PC-3 (cell line): ENCODE measurements around the gene MYMK. TPM values are rescaled to one million over a fixed set of nuclear protein-coding genes. Genes with fewer than 3 reads are reported as not detected.

ENCODE experiments used
- ATAC-seq: fragments of 200-7000 bp; cut with Tn5 transposase; 2 replicates; pipeline ENCODE4 v1.9.1; 2020; ENCODE audit warnings: mild to moderate bottlenecking, moderate library complexity
- BruUV-seq: library from RNA; stranded (reverse); fragments of 400-500 nt; replicated peaks from 2 replicates; lab custom pipeline; 2021; lab: Mats Ljungman, UMichigan
- CTCF ChIA-PET: fragments of 300-600 bp; sonication (Branson Sonifier 250); formaldehyde crosslinking; loops from one replicate; lab custom pipeline; 2022; ENCODE audit warnings: antibody characterized with exemption; lab: Charles Lee
- POLR2A ChIA-PET: fragments of 300-600 bp; sonication (Branson Sonifier 250); formaldehyde crosslinking; loops from one replicate; lab custom pipeline; 2022; ENCODE audit warnings: antibody characterized with exemption; ENCODE audit not compliant: unreplicated experiment; lab: Charles Lee
- DNase-seq: peaks from one replicate; pipeline ENCODE4 v3.0.0-alpha.2; 2015
- H2AFZ ChIP-seq: fragments of 300-600 bp; sonication (generic); 2 replicates; pipeline ENCODE4 v1.6.0; 2016; ENCODE audit warnings: antibody characterized with exemption, low read length
- H3F3A ChIP-seq: fragments of 300-600 bp; sonication (generic); one replicate; pipeline ENCODE4 v1.6.0; 2017; ENCODE audit warnings: antibody characterized with exemption, low read length, control low read depth, mild to moderate bottlenecking; ENCODE audit not compliant: unreplicated experiment
- H3K27ac ChIP-seq: fragments of 300-600 bp; sonication (generic); 2 replicates; pipeline ENCODE4 v1.5.1; 2016; ENCODE audit warnings: mild to moderate bottlenecking, low read length
- H3K27me3 ChIP-seq: fragments of 300-600 bp; sonication (generic); 2 replicates; pipeline ENCODE4 v1.6.1; 2016; ENCODE audit warnings: low read length, mixed read lengths
- H3K36me3 ChIP-seq: fragments of 300-600 bp; sonication (generic); 2 replicates; pipeline ENCODE4 v1.6.1; 2016; ENCODE audit warnings: low read depth, mixed run types, low read length, mixed read lengths
- H3K4me1 ChIP-seq: fragments of 300-600 bp; sonication (generic); 2 replicates; pipeline ENCODE4 v1.5.1; 2016; ENCODE audit warnings: low read length; ENCODE audit not compliant: insufficient read depth
- H3K4me2 ChIP-seq: fragments of 300-600 bp; sonication (generic); 2 replicates; pipeline ENCODE4 v1.6.0; 2016; ENCODE audit warnings: low read length
- H3K4me3 ChIP-seq: fragments of 300-600 bp; sonication (generic); 2 replicates; pipeline ENCODE4 v1.5.1; 2016; ENCODE audit warnings: mild to moderate bottlenecking, low read length, mixed read lengths
- H3K79me2 ChIP-seq: fragments of 300-600 bp; sonication (generic); 2 replicates; pipeline ENCODE4 v1.6.1; 2017; ENCODE audit warnings: low read length, mixed read lengths
- H3K9ac ChIP-seq: fragments of 300-600 bp; sonication (generic); 2 replicates; pipeline ENCODE4 v1.6.0; 2016; ENCODE audit warnings: mild to moderate bottlenecking, low read length
- H3K9me2 ChIP-seq: fragments of 300-600 bp; sonication (generic); replicated peaks from 2 replicates; pipeline ENCODE4 v1.6.1; 2016; ENCODE audit warnings: mixed run types, low read length, mixed read lengths
- H3K9me3 ChIP-seq: fragments of 300-600 bp; sonication (generic); 2 replicates; pipeline ENCODE4 v1.6.1; 2016; ENCODE audit warnings: low read length, mixed read lengths
- H4K20me1 ChIP-seq: fragments of 300-600 bp; sonication (generic); 2 replicates; pipeline ENCODE4 v1.6.1; 2016; ENCODE audit warnings: low read length, mixed read lengths
- CTCF ChIP-seq: fragments of 300-600 bp; sonication (generic); conservative IDR thresholded peaks from 2 replicates; pipeline ENCODE4 v1.5.1; 2017; ENCODE audit warnings: antibody characterized with exemption, low read depth, mild to moderate bottlenecking, low read length
- EZH2 ChIP-seq: fragments of 300-600 bp; sonication (generic); IDR thresholded peaks from one replicate; pipeline ENCODE4 v1.6.1; 2017; ENCODE audit warnings: antibody characterized with exemption, mild to moderate bottlenecking, low read length; ENCODE audit not compliant: unreplicated experiment
- EZH2phosphoT487 ChIP-seq: fragments of 300-600 bp; sonication (generic); IDR thresholded peaks from 2 replicates; pipeline ENCODE4 v1.6.1; 2018; ENCODE audit warnings: mild to moderate bottlenecking, antibody characterized with exemption, low read length, borderline replicate concordance
- intact Hi-C: fragments of 100-400 bp; cut with micrococcal nuclease; formaldehyde crosslinking; loops from 2 replicates; pipeline ENCODE4 v1.9.0; 2023
- total RNA-seq: library from RNA; depleted of rRNA; stranded (reverse); fragments of >200 nt; gene quantifications from 2 replicates; pipeline ENCODE4 v1.2.3, GENCODE V29; 2014

The MYMK gene
- total RNA-seq, 1 experiment from 2014 or later = not detected

- Histone ChIP-seq H3K4me2 (no peak overlapping the region), H3K9me2 (no peaks in the 10 kb centered on the region), H4K20me1 (no peaks in the 10 kb centered on the region), H3K4me1 (peaks cover 22% of the 10 kb centered on the region), H3K9ac (no peak overlapping the region), H3K4me3 (no peak overlapping the region), H3K9me3 (no peaks in the 10 kb centered on the region), H3K36me3 (no peaks in the 10 kb centered on the region), H3K79me2 (no peaks in the 10 kb centered on the region), H3K27me3 (no peaks in the 10 kb centered on the region), H3K27ac (no peak overlapping the region), H3F3A (no peaks in the 10 kb centered on the region), H2AFZ (no peak overlapping the region)
- intact Hi-C loops = no loop called here
- DNase-seq (no peak), ATAC-seq (no peak)
- no TSS peak for BruUV-seq
- TF ChIP-seq CTCF = no peak
- TF ChIP-seq EZH2phosphoT487 = no peak
- TF ChIP-seq EZH2 = no peak
- POLR2A ChIA-PET = no interaction called here
- CTCF ChIA-PET = no interaction called here
Observed at GRCh38 chr9:133511607-133512006, 13.2 kb downstream of the MYMK start.

- ATAC-seq = no peak
Observed at GRCh38 chr9:133510926-133511505, 13.7 kb downstream of the MYMK start.

More at GRCh38 chr9:133510926-133511505, 13.7 kb downstream of the MYMK start:
- no peaks in the 10 kb centered on the region for H3K27me3 ChIP-seq
- no peak overlapping the region for H3K4me3 ChIP-seq
- no peak overlapping the region for H3K27ac ChIP-seq
- no peak for DNase-seq
- CTCF ChIA-PET = no interaction called here
- no peaks in the 10 kb centered on the region for H3K9me2 ChIP-seq
- H3K79me2 ChIP-seq = no peaks in the 10 kb centered on the region
- no peaks in the 10 kb centered on the region for H4K20me1 ChIP-seq
- no peak overlapping the region for H2AFZ ChIP-seq
- TF ChIP-seq EZH2phosphoT487 = no peak
- TF ChIP-seq CTCF = no peak
- TF ChIP-seq EZH2 = no peak
- no peaks in the 10 kb centered on the region for H3K36me3 ChIP-seq
- POLR2A ChIA-PET = no interaction called here
- no peaks in the 10 kb centered on the region for H3F3A ChIP-seq
- intact Hi-C loops = no loop called here
- no TSS peak for BruUV-seq
- no peaks in the 10 kb centered on the region for H3K9me3 ChIP-seq
- H3K9ac ChIP-seq = no peak overlapping the region
- H3K4me2 ChIP-seq = no peak overlapping the region
- peaks cover 22% of the 10 kb centered on the region for H3K4me1 ChIP-seq
